ENCODE results near the gene DDAH2. TPM values are rescaled to one million over a fixed set of nuclear protein-coding genes. Genes with fewer than 3 reads are reported as not detected.

DDAH2 gene
- total RNA-seq, 1 experiment from 2014 or later, result 43.4 TPM

- ChIA-PET RAD21 (ENCODE audit: low non-redundant PET in 1 of 2, low total read pairs in 2 of 2, uncharacterized antibody in 2 of 2, unreplicated experiment in 2 of 2) (no interaction called here), CTCF (interaction anchor here (1.5 kb wide), 1 partner anchor 23 kb away, joined by 4 read pairs; the partner anchor contains the start of gene CLIC1), POLR2A (interaction anchor here (1.0 kb wide), 1 partner anchor 10 kb away, joined by 5 read pairs; the partner anchor contains the start of gene ABHD16A)
- TF ChIP-seq POLR2A (IDR thresholded peaks at IDR 0.05; ENCODE audit: borderline replicate concordance, extremely low read depth, insufficient read depth, insufficient read length) (no peak), ZNF274 (IDR thresholded peaks at IDR 0.05; ENCODE audit: low read depth, low read length) (no peak), MAX (IDR thresholded peaks at IDR 0.05) (no peak), SP1 (IDR thresholded peaks at IDR 0.05; ENCODE audit: low read depth) (no peak), CBX3 (IDR thresholded peaks at IDR 0.05; ENCODE audit: low read depth) (no peak), ATF3 (IDR thresholded peaks at IDR 0.05) (no peak), REST (IDR thresholded peaks at IDR 0.05; ENCODE audit: low read depth) (no peak), SRF (IDR thresholded peaks at IDR 0.05; ENCODE audit: low read depth) (no peak), JUND (IDR thresholded peaks at IDR 0.05) (no peak), RAD21 (IDR thresholded peaks at IDR 0.05; ENCODE audit: low read depth) (no peak), YY1 (IDR thresholded peaks at IDR 0.05; ENCODE audit: extremely low read depth, insufficient replicate concordance, low read depth, low read length) (no peak), EZH2phosphoT487 (IDR thresholded peaks at IDR 0.05; ENCODE audit: borderline replicate concordance) (no peak), ELF1 (IDR thresholded peaks at IDR 0.05; ENCODE audit: borderline replicate concordance, low read depth) (no peak), FOSL1 (IDR thresholded peaks at IDR 0.05; ENCODE audit: low read depth) (no peak), TCF7L2 (IDR thresholded peaks at IDR 0.05; ENCODE audit: borderline replicate concordance, extremely low read depth, insufficient read depth, insufficient read length) (no peak), ZFX (IDR thresholded peaks at IDR 0.05) (no peak), EGR1 (IDR thresholded peaks at IDR 0.05; ENCODE audit: low read depth) (no peak), SIN3A (IDR thresholded peaks at IDR 0.05; ENCODE audit: low read depth) (no peak)
- Histone ChIP-seq H3K9me2 (ENCODE audit: insufficient read depth) (no peaks in the 10 kb centered on the region), H3K27ac (ENCODE audit: low read depth, low read length) (no peak overlapping the region), H2AFZ (ENCODE audit: low read depth, low read length, poor library complexity, severe bottlenecking) (no peak overlapping the region), H3K9me3 (ENCODE audit: control insufficient read depth in 1 of 2, insufficient read depth in 1 of 2, low read depth in 1 of 2, low read length in 2 of 2) (no peaks in the 10 kb centered on the region), H3K4me1 (ENCODE audit: control insufficient read depth in 1 of 2, insufficient read depth in 2 of 2, low read length in 2 of 2) (peaks cover 27 to 38% of the 10 kb centered on the region in 2 experiments), H3K36me3 (ENCODE audit: control insufficient read depth in 1 of 2, insufficient read depth in 2 of 2, low read length in 2 of 2) (no peaks in the 10 kb centered on the region), H4K20me1 (ENCODE audit: insufficient read depth) (no peaks in the 10 kb centered on the region), H3K4me3 (replicated peaks in 1 of 2; ENCODE audit: low read depth in 1 of 2, low read length in 2 of 2) (no peak overlapping the region), H3K79me2 (ENCODE audit: insufficient read depth, low read length) (no peaks in the 10 kb centered on the region), H3K9ac (ENCODE audit: low read length) (no peak overlapping the region), H3K27me3 (ENCODE audit: insufficient read depth, low read length) (no peaks in the 10 kb centered on the region), H3K4me2 (ENCODE audit: low read length) (peak overlapping the region; percentile 67)
- BruUV-seq (replicated peaks), result no TSS peak
- DNase-seq (ENCODE audit: low read depth, low spot score) (no peak), ATAC-seq (no peak)
- intact Hi-C loops (cut with micrococcal nuclease), result no loop called here
These were observed 15.6 kb downstream of the DDAH2 start for GRCh38 chr6:31713465-31713864.
